Stimulated activated effector memory CD8-positive, alpha-beta T cell treated with anti-CD3 and anti-CD28 coated beads, Interleukin-12 subunit alpha, Interleukin-12 subunit beta, amount 100 ng/mL, for 72 hours (primary cell): ENCODE data around the gene SLC25A31.

Source experiments
- ATAC-seq: fragments of 150-1000 bp; cut with Tn5 transposase; 2 replicates; pipeline ENCODE4 v1.10.0; 2021
- DNase-seq, 2 donors: peaks; one replicate each; pipeline ENCODE4 v3.0.0; 2021 to 2022; ENCODE audit warnings: low spot score in 2 of 2
- H3K27ac Mint-ChIP-seq: one replicate; pipeline ENCODE4 v1.8.0; 2022; ENCODE audit warnings: mild to moderate bottlenecking, mixed read lengths
- H3K36me3 Mint-ChIP-seq: one replicate; pipeline ENCODE4 v1.8.0; 2022; ENCODE audit warnings: mild to moderate bottlenecking, mixed read lengths
- H3K4me1 Mint-ChIP-seq: one replicate; pipeline ENCODE4 v1.8.0; 2022; ENCODE audit warnings: mixed read lengths
- H3K4me3 Mint-ChIP-seq: one replicate; pipeline ENCODE4 v1.8.0; 2022; ENCODE audit warnings: mild to moderate bottlenecking, mixed read lengths
- H3K9me3 Mint-ChIP-seq: one replicate; pipeline ENCODE4 v1.8.0; 2022; ENCODE audit warnings: mixed read lengths

The SLC25A31 gene

DNA sequence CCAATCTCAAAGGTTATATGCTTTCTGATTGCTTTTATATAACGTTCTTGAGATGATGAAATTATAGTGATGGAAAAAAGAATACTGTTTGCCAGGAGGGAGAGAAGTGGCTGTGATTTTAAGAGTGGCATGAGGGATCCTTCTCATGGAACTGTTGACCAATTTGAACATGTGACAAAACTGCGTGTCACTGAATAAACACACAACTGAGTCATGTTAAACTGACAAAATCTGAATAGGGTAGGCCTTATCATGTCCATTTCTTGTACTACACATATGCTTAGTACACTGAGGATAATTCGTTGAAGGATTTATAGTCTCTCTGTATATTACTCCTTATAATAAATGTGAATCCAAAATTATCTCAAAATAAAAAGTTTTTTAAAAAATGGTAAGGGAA lies 29.7 kb downstream of the SLC25A31 start:
- no peak overlapping the region for H3K27ac Mint-ChIP-seq
- DNase-seq: no peak
- ATAC-seq: no peak
- peaks cover 4% of the 10 kb centered on the region for H3K9me3 Mint-ChIP-seq
- no peaks in the 10 kb centered on the region for H3K4me1 Mint-ChIP-seq
- H3K4me3 Mint-ChIP-seq: no peak overlapping the region
- no peaks in the 10 kb centered on the region for H3K36me3 Mint-ChIP-seq

DNA sequence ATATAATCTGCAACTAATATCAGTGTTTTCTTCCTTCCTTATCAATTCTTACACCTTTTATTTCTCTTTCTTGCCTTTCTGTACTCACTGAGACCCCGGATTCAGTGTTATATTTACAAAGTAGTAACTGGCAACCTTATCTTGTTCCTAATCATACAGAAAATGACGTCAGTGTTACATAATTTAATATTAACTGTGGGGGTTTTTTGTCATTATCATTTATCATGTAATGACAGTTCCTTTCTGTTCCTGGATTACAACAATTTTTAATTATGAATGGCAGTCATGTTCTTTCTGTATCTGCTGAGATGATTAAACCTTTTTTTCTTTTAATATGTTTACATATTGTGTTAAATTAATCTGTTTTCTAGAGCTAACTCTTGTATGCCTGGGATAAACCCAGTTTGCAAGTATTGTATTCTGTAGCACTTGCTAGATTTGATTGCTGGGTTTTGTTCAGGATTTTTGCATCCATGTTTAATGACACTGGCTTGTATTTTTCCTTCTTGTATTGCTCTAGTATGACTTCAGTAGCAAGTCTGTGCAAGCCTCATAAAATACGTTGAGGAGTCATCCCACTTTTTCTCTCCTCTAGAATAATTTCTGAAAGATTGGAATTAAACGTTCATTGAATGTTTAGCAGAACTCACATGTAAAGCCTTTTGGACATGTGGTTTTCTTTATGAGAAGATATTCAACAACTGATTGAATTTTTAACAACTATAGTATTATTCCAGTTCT lies 41.5 kb downstream of the SLC25A31 start:
- Mint-ChIP-seq H3K36me3 (no peaks in the 10 kb centered on the region), H3K4me1 (no peaks in the 10 kb centered on the region), H3K27ac (no peak overlapping the region), H3K9me3 (no peaks in the 10 kb centered on the region), H3K4me3 (no peak overlapping the region)
- ATAC-seq: no peak
- DNase-seq: no peak

DNA sequence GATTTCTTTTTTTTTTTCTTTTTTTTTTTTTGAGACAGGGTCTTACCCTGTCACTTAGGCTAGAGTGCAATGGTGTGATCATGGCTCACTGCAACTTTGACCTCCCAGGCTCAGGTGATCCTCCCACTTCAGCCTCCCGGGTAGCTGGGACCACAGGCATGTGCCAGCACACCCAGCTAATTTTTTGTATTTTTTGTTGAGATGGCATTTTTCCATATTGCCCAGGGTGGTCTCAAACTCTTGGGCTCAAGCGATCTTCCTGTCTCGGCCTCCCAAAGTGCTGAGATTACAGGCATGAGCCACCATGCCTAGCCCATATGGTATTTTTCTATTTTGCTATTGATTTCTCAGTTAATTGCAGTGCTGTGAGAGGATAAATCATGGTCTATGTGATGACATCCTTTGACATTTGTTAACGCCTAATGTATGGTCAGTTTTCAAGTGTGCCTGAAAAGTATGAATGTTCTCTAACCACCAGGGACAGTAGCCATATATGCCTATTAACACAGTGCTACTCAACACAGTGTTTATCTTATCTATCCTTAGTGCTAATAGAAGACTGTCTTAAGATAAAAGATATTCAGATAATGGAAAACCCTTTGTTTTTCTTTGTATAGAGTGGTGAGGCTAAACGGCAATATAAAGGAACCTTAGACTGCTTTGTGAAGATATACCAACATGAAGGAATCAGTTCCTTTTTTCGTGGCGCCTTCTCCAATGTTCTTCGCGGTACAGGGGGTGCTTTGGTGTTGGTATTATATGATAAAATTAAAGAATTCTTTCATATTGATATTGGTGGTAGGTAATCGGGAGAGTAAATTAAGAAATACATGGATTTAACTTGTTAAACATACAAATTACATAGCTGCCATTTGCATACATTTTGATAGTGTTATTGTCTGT lies 42.8 kb downstream of the SLC25A31 start:
- ATAC-seq (no peak), DNase-seq (no peak)
- H3K9me3 Mint-ChIP-seq: no peaks in the 10 kb centered on the region
- H3K4me3 Mint-ChIP-seq: no peak overlapping the region
- no peaks in the 10 kb centered on the region for H3K36me3 Mint-ChIP-seq
- no peaks in the 10 kb centered on the region for H3K4me1 Mint-ChIP-seq
- H3K27ac Mint-ChIP-seq: no peak overlapping the region

DNA sequence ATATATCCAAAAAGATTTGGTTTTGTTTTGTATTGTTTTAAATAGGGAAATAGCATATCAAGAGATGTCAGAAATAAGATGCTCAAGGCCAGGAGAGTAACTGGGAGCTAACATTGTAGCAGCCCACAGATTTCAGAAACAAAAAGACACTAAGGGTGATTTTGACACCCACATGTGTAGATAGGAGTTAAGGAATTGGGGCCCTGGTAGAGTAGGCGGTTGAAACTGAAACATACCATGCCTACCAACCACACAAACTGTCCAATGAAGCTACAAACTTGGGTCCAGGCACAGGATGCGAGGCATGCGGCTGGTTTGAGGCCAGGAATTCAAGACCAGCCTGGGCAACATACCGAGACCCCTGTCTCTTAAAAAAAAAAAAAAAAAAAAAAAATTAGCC lies 45.6 kb downstream of the SLC25A31 start:
- DNase-seq (no peak), ATAC-seq (no peak)
- H3K4me3 Mint-ChIP-seq: no peak overlapping the region
- no peaks in the 10 kb centered on the region for H3K4me1 Mint-ChIP-seq
- no peak overlapping the region for H3K27ac Mint-ChIP-seq
- H3K36me3 Mint-ChIP-seq: no peaks in the 10 kb centered on the region
- H3K9me3 Mint-ChIP-seq: peaks cover under 1% of the 10 kb centered on the region

DNA sequence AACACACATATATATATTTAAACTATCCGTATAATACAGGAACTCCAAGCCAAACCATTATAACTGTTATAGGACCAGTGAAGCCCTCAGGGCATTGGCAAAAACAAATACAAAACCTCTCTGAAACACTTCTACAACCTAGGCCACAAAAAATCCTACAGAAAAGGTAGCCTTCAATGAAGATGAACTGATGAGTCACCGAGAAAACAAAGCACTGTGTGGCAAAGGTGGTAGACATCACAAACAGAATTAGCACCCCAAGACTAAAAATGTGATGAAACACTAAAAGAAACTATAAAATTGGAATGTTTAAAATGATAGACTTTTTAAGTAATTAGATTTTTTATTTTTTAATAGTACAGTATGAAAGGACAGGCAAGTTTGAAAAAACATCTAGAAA lies 46.4 kb downstream of the SLC25A31 start:
- H3K4me1 Mint-ChIP-seq: peaks cover 6% of the 10 kb centered on the region
- no peak overlapping the region for H3K27ac Mint-ChIP-seq
- no peaks in the 10 kb centered on the region for H3K36me3 Mint-ChIP-seq
- H3K9me3 Mint-ChIP-seq: peaks cover 3% of the 10 kb centered on the region
- no peak overlapping the region for H3K4me3 Mint-ChIP-seq
- ATAC-seq: no peak
- no peak for DNase-seq

DNA sequence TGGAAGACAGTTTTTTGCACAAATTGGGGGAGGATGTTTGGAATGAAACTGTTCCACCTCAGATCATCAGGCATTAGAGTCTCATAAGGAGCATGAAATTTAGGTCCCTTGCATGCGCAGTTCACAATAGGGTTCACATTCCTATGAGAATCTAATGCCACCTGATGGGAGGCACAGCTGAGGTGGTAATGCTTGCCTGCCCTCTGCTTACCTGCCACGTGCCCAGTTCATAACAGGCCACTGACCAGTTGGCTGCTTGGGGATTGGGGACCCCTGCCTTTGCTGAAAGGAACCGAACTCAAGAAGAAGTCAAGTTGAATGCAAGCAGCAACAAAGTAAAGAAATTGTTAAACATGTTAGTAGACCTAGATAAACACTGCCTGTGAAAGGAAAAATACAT lies 47.3 kb downstream of the SLC25A31 start:
- Mint-ChIP-seq H3K4me3 (no peak overlapping the region), H3K4me1 (peaks cover 10% of the 10 kb centered on the region), H3K27ac (no peak overlapping the region), H3K9me3 (peaks cover 3% of the 10 kb centered on the region), H3K36me3 (peaks cover 3% of the 10 kb centered on the region)
- no peak for DNase-seq
- no peak for ATAC-seq

DNA sequence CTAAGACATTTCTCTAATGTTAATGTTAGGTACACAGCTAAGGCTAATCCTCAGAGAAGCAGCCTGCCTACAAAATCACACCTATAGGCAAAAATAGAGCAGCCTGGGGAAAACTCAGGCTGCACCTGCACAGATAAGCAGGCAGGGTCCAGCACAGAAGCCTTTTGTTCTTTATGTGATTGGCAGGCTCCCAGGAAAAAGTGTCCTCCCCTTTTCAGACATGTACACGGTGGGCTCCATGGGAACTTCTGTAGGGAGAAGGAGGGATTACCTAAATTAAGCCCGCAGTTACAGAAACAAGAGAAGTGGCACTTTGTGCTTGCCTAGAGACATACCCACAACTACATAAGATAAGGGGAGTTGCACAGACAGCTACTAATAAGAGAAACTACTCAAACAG lies 47.9 kb downstream of the SLC25A31 start:
- H3K4me1 Mint-ChIP-seq: peaks cover 16% of the 10 kb centered on the region
- H3K36me3 Mint-ChIP-seq: peaks cover 9% of the 10 kb centered on the region
- no peak for DNase-seq
- H3K27ac Mint-ChIP-seq: no peak overlapping the region
- no peak for ATAC-seq
- no peak overlapping the region for H3K4me3 Mint-ChIP-seq
- peaks cover 5% of the 10 kb centered on the region for H3K9me3 Mint-ChIP-seq

DNA sequence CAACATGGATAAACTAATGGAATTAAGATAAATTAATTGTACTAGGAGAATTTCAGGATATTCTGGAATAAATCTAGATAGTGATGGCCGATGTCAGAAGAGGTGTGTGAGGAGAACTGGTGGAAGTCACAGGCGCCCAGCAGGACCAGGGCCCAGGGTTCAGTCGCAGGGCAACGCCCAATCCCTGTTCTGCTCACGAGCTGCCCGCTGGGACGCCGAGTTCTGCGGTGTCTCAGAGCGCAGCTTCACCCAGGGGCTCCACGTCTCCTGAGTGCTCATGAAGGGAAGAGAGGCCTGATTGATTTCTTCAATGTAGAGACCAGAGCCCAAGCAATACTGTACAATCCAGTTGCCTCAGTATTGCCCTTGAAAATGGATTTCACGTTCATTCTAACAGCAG lies 50.4 kb downstream of the SLC25A31 start:
- H3K4me1 Mint-ChIP-seq: peaks cover 19% of the 10 kb centered on the region
- DNase-seq (no peak), ATAC-seq (no peak)
- peaks cover 11% of the 10 kb centered on the region for H3K36me3 Mint-ChIP-seq
- no peak overlapping the region for H3K27ac Mint-ChIP-seq
- H3K4me3 Mint-ChIP-seq: peak overlapping the region; percentile 88
- peaks cover 6% of the 10 kb centered on the region for H3K9me3 Mint-ChIP-seq

DNA sequence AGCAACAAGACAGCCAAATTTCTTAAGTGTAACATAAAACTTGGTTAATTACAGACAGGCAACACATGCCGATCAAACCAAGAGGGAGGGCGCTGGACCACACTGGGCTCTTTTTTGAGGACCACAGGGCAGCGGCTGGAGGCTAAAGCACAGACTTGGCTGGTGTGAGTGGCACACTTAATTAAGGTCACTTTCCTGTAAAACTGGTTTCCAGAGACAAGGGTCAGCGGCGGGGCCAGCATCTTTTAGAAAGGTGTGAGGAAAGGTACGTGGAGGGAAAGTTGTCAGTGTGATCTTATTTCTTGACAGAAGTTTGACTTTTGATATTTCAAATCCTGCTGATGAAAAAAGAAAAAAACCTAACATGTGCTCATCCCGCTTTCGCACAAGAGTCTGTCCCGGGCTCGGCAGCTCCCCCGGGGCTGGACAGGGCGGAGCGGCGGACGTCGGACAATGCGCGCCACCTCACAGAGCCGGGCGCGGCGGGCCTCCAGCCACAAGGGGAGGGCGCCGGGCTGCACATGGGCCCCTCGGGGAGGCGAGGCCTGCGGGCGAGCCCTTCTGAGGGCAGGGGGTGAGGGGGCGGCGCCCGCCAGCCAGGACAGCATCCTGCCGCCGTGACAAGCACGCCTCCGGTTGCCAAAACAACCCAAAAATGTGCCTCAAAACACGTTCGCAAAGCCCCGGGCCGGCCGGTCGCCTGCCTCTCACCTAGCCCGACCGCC lies 51.3 kb downstream of the SLC25A31 start:
- DNase-seq: peak in 1 of 2 donors; percentile 9
- H3K9me3 Mint-ChIP-seq: peaks cover 6% of the 10 kb centered on the region
- peak overlapping the region; percentile 88 for H3K4me3 Mint-ChIP-seq
- H3K4me1 Mint-ChIP-seq: peaks cover 19% of the 10 kb centered on the region
- peak; percentile 61 for ATAC-seq
- H3K36me3 Mint-ChIP-seq: peaks cover 11% of the 10 kb centered on the region
- H3K27ac Mint-ChIP-seq: no peak overlapping the region

DNA sequence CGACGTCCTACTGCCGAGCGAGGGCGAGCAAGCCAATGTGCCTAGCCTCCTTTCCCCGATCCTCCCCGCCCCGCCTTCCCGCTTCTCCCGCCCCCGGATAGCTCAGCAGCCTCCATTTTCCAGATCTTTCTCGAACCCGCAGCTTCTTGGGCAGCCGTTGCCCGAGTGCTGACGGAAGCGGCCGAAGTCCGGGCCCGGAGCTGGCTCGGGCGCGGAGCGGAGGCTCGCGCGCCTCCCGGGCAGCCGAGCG lies 51.8 kb downstream of the SLC25A31 start:
- peak in 1 of 2 donors; percentile 19 for DNase-seq
- H3K27ac Mint-ChIP-seq: no peak overlapping the region
- H3K4me1 Mint-ChIP-seq: peaks cover 19% of the 10 kb centered on the region
- H3K36me3 Mint-ChIP-seq: peaks cover 11% of the 10 kb centered on the region
- peak; percentile 77 for ATAC-seq
- peak overlapping the region; percentile 88 for H3K4me3 Mint-ChIP-seq
- peaks cover 6% of the 10 kb centered on the region for H3K9me3 Mint-ChIP-seq

DNA sequence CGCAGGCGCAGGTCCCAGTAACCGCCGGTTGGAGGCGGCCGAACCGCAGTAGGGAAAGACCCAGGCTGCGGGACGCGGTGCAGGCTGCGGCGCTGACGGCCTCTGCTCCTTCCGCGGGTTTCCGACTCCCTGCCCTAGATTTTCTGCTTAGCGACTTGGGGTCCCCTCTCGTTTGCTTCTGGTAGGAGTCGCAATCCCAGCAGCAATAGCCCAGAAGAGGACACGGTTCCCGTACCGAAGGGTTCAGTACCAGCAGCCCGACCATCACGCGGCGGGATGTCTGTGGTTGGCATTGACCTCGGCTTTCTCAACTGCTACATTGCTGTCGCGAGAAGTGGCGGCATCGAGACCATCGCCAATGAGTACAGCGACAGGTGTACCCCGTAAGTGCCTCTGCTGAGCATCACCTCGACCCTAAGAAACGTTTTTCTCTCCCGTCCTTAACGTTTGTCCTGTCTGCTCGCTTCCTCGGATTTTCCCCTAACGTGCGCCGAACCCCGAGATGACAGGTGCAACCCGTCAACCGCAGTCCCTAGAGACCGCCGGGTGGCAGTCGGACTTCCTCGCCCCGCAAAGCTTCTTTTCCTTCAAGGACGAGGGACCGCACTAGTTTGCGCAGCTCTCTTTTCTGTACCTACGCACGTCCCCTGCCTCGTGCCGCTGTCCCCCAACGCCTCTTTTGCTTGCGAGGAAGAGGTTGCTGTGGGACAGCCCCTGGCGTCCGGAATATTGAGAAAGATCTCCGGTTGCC lies 52.2 kb downstream of the SLC25A31 start, which contains the start of gene HSPA4L:
HSPA4L (plus strand) TSS at position 48 of the 751 bp plus-strand sequence; CDS start at position 277, 229 bp downstream.
- H3K9me3 Mint-ChIP-seq: peaks cover 6% of the 10 kb centered on the region
- H3K36me3 Mint-ChIP-seq: peaks cover 11% of the 10 kb centered on the region
- DNase-seq (peak; percentile 5 to 73), ATAC-seq (peak; percentile 63)
- H3K4me3 Mint-ChIP-seq: peak within 1 kb of the TSS; percentile 88
- H3K4me1 Mint-ChIP-seq: peaks cover 19% of the 10 kb centered on the region
- H3K27ac Mint-ChIP-seq: peak within 1 kb of the TSS; percentile 67

DNA sequence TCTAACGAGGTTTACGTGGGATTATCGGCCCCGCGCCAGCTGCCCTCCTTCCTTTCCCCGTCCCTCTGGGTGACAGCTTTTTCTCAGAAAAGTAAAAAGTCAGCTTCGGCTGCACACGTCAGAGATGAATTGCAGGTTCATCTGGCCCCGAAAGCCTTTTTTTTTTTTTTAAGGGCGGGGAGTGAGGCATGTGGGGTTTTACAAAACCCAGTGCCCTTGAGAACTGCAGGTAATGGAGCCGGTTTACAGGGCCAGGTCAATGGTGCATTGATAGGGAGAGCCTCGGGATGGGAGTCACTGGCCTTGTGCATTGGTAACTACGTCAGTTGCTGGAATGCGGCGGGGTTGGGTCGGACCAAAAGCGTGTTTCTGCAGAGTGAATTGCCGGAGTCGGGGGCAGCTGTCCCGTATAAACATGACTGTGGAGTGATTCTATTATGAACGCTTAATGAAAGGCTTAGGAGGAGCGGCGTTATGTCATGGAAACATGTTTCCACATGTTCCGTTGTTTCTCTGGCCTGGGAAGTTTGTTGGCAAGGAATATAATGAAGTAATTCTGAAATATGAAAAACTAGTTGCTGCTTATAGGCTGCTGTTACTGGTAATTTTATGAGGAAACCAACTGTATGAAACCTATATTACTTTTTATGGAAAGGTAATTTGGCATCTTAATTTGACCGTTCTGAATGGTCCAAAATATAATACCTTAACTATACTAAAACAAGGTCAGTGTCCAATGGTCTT lies 53.0 kb downstream of the SLC25A31 start:
- peaks cover 6% of the 10 kb centered on the region for H3K9me3 Mint-ChIP-seq
- ATAC-seq: peak; percentile 66
- peak in 1 of 2 donors; percentile 3 for DNase-seq
- H3K36me3 Mint-ChIP-seq: peaks cover 11% of the 10 kb centered on the region
- H3K27ac Mint-ChIP-seq: peak overlapping the region; percentile 67
- H3K4me1 Mint-ChIP-seq: peaks cover 19% of the 10 kb centered on the region
- peak overlapping the region; percentile 88 for H3K4me3 Mint-ChIP-seq

DNA sequence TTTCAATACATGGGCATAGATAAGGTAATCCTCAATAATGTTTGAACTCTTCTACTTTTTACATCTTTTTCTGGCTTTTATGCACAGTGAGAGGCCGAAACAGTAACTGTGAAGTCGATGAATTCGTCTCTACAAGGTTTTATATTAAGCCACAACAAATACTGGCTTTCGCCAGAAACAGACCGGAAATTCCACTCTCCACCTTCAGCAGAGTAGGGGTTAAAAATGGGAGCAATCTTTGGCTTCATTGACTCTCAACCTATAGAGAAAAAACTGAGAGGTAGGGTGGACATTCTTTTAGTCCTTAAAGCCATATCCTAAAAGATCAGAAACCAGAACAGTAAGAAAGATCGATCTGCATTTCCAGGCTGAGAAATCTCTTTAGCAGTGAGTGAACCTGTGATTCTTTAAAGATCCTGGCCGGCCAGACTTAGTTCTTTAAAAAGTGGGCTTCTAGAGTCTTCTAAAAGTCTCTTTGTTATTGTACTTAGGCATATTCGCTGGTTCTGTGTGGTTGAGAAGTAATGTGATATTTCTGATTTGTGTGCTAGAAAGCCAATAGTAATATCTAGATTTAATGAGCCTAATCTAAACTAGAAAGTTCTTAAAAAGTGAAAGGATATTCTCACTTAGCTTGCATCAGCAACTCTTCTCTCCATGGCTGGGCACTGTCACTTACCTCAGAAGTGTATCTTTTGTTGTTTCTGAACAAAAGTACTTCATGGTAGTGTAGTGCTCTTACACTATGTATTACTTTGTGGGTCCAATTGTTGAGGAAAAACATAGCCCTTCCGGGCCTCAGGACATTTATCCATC lies 54.0 kb downstream of the SLC25A31 start:
- Mint-ChIP-seq H3K9me3 (peaks cover 6% of the 10 kb centered on the region), H3K4me1 (peaks cover 19% of the 10 kb centered on the region), H3K27ac (no peak overlapping the region), H3K4me3 (no peak overlapping the region), H3K36me3 (peaks cover 11% of the 10 kb centered on the region)
- DNase-seq (no peak), ATAC-seq (no peak)

DNA sequence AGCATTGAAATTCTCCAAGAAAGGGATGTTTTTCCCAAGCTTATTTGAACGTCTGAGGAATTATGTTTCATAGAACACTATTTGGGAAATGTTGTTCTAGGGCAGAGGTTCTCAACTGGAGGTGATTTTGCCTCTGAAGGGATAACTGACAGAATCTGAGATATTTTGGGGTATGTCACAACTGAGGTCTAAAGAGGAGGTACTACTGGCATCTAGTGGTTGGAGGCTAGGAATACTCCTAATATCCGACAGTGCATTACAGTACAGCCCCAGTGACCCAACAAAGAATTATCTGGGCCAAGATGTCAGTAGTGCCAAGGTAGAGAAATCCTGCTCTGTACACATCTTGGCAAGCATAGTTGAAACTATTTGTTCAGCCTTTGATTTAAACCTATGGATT lies 58.3 kb downstream of the SLC25A31 start:
- Mint-ChIP-seq H3K36me3 (no peaks in the 10 kb centered on the region), H3K27ac (no peak overlapping the region), H3K4me3 (no peak overlapping the region), H3K4me1 (no peaks in the 10 kb centered on the region), H3K9me3 (no peaks in the 10 kb centered on the region)
- ATAC-seq (peak; percentile 28), DNase-seq (no peak)
